ENCODE data around the gene BTBD2. TPM values are rescaled to one million over a fixed set of nuclear protein-coding genes. Genes with fewer than 3 reads are reported as not detected.

BTBD2 gene
- 61.0 to 66.2 TPM (median 65.9 TPM) in 3 replicates for total RNA-seq
- long read RNA-seq, transcript BTBD2-201 (9 exons, 2,649 nt) = major isoform, 128 of 144 reads
- long read RNA-seq, partial matches to known transcripts = 11 of 144 reads
- long read RNA-seq, other reads (novel, unspliced or antisense) = 5 of 144 reads

GRCh38 chr19:2015608-2015950 lies at the start of gene BTBD2:
BTBD2 (minus strand) TSS chr19:2015714; CDS start chr19:2015703, 11 bp downstream.
- H3K36me3 Mint-ChIP-seq (ENCODE audit: low read depth) = peaks cover 2% of the 10 kb centered on the region
- no peak within 1 kb of the TSS for H3K27ac Mint-ChIP-seq (ENCODE audit: unreplicated experiment)
- peak within 1 kb of the TSS; percentile 58 for H3K4me3 Mint-ChIP-seq (ENCODE audit: unreplicated experiment)
- no peaks in the 10 kb centered on the region for H3K27me3 Mint-ChIP-seq (ENCODE audit: low read depth)
- H3K4me1 Mint-ChIP-seq (ENCODE audit: low read depth) = peaks cover 15% of the 10 kb centered on the region
- no peak for TF ChIP-seq CTCF (IDR thresholded peaks at IDR 0.05)
- no peak for DNase-seq (ENCODE audit: low spot score)
- no peaks in the 10 kb centered on the region for H3K9me3 Mint-ChIP-seq (ENCODE audit: low read depth)

DNA sequence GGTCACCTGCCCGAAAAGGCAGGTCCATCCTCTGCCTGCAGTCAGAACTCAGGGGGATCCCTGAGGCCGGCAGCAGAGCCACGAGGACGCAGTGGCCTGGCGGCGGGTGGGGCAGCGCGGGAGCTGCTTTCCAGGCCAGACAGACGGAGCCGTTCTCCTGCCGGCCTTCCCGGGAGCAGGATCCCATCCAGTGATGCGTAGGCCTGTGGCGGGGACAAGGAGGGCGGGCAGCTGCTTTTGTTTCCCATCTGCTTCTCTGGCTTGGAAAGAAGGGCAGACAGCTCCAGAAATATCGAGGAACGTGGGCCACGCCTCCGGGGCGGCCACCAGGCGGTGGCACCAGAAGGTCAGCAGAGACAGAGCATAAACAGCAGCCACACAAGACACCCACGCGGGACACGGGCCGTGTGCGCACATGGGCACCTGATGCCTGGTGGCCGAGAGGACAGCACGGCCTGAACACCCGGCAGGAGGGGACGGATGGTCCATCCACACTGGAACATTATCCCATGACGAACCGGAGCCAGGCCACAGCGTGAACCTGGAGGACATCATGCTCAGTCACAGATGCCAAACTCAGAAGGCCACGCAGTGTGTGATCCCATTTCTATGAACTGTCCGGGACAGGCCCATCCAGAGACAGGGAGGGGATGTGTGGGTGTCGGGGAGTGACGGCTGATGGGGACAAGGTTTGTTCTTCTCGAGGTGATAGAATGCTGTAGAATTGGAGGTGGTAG lies 49.4 kb upstream of the BTBD2 start:
- Mint-ChIP-seq H3K27me3 (ENCODE audit: low read depth) (no peaks in the 10 kb centered on the region), H3K4me3 (ENCODE audit: unreplicated experiment) (no peak overlapping the region), H3K36me3 (ENCODE audit: low read depth) (no peaks in the 10 kb centered on the region), H3K4me1 (ENCODE audit: low read depth) (peaks cover 27% of the 10 kb centered on the region), H3K9me3 (ENCODE audit: low read depth) (no peaks in the 10 kb centered on the region), H3K27ac (ENCODE audit: unreplicated experiment) (no peak overlapping the region)
- no peak for TF ChIP-seq CTCF (IDR thresholded peaks at IDR 0.05)
- DNase-seq (ENCODE audit: low spot score) = no peak

- H3K4me1 Mint-ChIP-seq (ENCODE audit: low read depth) = peaks cover 26% of the 10 kb centered on the region
- no peak overlapping the region for H3K4me3 Mint-ChIP-seq (ENCODE audit: unreplicated experiment)
- no peak for DNase-seq (ENCODE audit: low spot score)
Observed at GRCh38 chr19:2064395-2064787, 48.9 kb upstream of the BTBD2 start.

DNA sequence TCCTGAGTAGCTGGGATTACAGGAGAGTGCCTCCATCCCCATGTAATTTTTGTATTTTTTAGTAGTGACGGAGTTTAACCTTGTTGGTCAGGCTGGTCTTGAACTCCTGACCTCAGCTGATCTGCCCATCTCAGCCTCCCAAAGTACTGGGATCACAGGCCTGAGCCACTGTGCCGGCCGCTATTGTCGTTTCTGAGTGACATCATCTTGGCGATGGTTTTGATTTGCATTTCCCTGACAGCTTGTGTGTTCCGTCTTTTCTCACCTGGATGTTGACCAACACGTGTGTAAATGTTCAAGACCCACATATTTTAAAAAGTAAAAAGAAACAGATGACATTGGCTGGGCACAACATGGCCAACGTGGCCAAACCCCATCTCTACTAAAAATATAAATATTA lies 48.3 kb upstream of the BTBD2 start:
- Mint-ChIP-seq H3K36me3 (ENCODE audit: low read depth) (no peaks in the 10 kb centered on the region), H3K27ac (ENCODE audit: unreplicated experiment) (no peak overlapping the region), H3K27me3 (ENCODE audit: low read depth) (no peaks in the 10 kb centered on the region), H3K4me1 (ENCODE audit: low read depth) (peaks cover 30% of the 10 kb centered on the region), H3K4me3 (ENCODE audit: unreplicated experiment) (no peak overlapping the region), H3K9me3 (ENCODE audit: low read depth) (no peaks in the 10 kb centered on the region)
- DNase-seq (ENCODE audit: low spot score) = no peak
- no peak for TF ChIP-seq CTCF (IDR thresholded peaks at IDR 0.05)

More at GRCh38 chr19:2064395-2064787, 48.9 kb upstream of the BTBD2 start:
- no peaks in the 10 kb centered on the region for H3K9me3 Mint-ChIP-seq (ENCODE audit: low read depth)
- H3K27ac Mint-ChIP-seq (ENCODE audit: unreplicated experiment) = no peak overlapping the region
- TF ChIP-seq CTCF (IDR thresholded peaks at IDR 0.05) = no peak
- no peaks in the 10 kb centered on the region for H3K27me3 Mint-ChIP-seq (ENCODE audit: low read depth)
- no peaks in the 10 kb centered on the region for H3K36me3 Mint-ChIP-seq (ENCODE audit: low read depth)

DNA sequence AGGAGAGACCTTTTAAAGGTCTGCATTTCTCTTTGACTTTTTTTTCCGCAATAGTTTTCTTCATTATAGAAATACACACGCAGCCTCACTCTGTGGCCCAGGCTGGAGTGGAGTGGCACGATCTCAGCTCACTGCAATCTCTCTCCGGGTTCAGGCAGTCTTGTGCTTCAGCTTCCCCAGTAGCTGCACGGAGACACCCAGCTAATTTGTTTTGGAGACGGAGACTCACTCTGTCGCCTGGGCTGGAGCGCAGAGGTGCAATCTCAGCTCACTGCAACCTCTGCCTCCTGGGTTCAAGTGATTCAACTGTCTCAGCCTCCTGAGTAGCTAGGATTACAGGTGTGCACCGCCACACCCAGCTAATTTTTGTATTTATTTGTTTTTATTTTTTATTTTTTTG lies 47.3 kb upstream of the BTBD2 start:
- Mint-ChIP-seq H3K27ac (ENCODE audit: unreplicated experiment) (peak overlapping the region; percentile 49), H3K9me3 (ENCODE audit: low read depth) (no peaks in the 10 kb centered on the region), H3K27me3 (ENCODE audit: low read depth) (no peaks in the 10 kb centered on the region), H3K4me3 (ENCODE audit: unreplicated experiment) (peak overlapping the region; percentile 83), H3K4me1 (ENCODE audit: low read depth) (peaks cover 30% of the 10 kb centered on the region), H3K36me3 (ENCODE audit: low read depth) (no peaks in the 10 kb centered on the region)
- DNase-seq (ENCODE audit: low spot score) = no peak
- TF ChIP-seq CTCF (IDR thresholded peaks at IDR 0.05) = no peak
